ENCODE results near the gene PTPRR. TPM values are rescaled to one million over a fixed set of nuclear protein-coding genes. Genes with fewer than 3 reads are reported as not detected.
"Not testable (repeated sequence)": the region's sequence is repeated elsewhere in the genome, so short reads cannot be mapped to it uniquely, and the experiment has no call there.

The PTPRR gene
- total and polyA plus RNA-seq, 2 of the 4 experiments (the other 2 are of a cell fraction), result 0.18 to 0.21 TPM

GRCh38 chr12:70736351-70737133 lies 184.0 kb downstream of the PTPRR start:
- no peak overlapping the region for H3K4me2 ChIP-seq (ENCODE audit: low read depth, low read length)
- H4K8ac ChIP-seq (ENCODE audit: low read depth in 2 of 2, low read length in 2 of 2), result no peak overlapping the region
- H4K5ac ChIP-seq (ENCODE audit: low read depth, low read length), result no peak overlapping the region
- 18% methylated on average over 2 of the region's 8 CpGs; no CpG with 5 or more reads in 1 of the 2 experiments for WGBS, 2 experiments (ENCODE audit: extremely low coverage in 2 of 2, insufficient read length in 1 of 2)
- H3K56ac ChIP-seq (ENCODE audit: extremely low read depth, insufficient read depth, low read length), result no peak overlapping the region
- H4K91ac ChIP-seq (ENCODE audit: insufficient read depth, low read depth, low read length), result no peak overlapping the region
- H2AK9ac ChIP-seq (replicated peaks; ENCODE audit: low read depth, low read length, poor library complexity), result no peak overlapping the region
- no peak for ATAC-seq (ENCODE audit: low read depth)
- H3K36me3 ChIP-seq (ENCODE audit: control insufficient read depth, insufficient read depth, low read length), result no peaks in the 10 kb centered on the region
- POLR2A ChIA-PET (ENCODE audit: unreplicated experiment), result no interaction called here
- H3K23ac ChIP-seq (ENCODE audit: low read depth, low read length), result no peak overlapping the region
- no peak overlapping the region for H2BK15ac ChIP-seq (ENCODE audit: low read depth, low read length)
- no peak overlapping the region for H2AFZ ChIP-seq (replicated peaks; ENCODE audit: low read length, poor library complexity)
- in situ Hi-C loops (cut with MboI; ENCODE audit: low sequenced_read_pairs), result loop anchor here (25.0 kb wide), 1 partner anchor 651 kb away; no protein-coding TSS in a partner anchor
- dilution Hi-C loops (cut with HindIII; ENCODE audit: low sequenced_read_pairs, unreplicated experiment), result no loop called here
- no peaks in the 10 kb centered on the region for H3K79me1 ChIP-seq (ENCODE audit: low read depth in 1 of 2, low read length in 2 of 2)
- H3K4me3 ChIP-seq (ENCODE audit: insufficient read depth, low read depth, low read length), result no peak overlapping the region
- intact Hi-C loops (cut with micrococcal nuclease), result no loop called here
- no peaks in the 10 kb centered on the region for H3K9me3 ChIP-seq (ENCODE audit: control insufficient read depth, insufficient read depth, low read length)
- TF ChIP-seq ELK1 (IDR thresholded peaks at IDR 0.05; ENCODE audit: borderline replicate concordance, low read depth, low read length), result no peak
- TF ChIP-seq RAD21 (IDR thresholded peaks at IDR 0.05; ENCODE audit: low read length), result no peak
- no TSS peak for BruUV-seq (replicated peaks)
- CTCF ChIA-PET, result interaction anchor here (0.5 kb wide), 1 partner anchor 1482 kb away, joined by 3 read pairs; no protein-coding TSS in a partner anchor
- no peaks in the 10 kb centered on the region for H3K9me1 ChIP-seq (ENCODE audit: insufficient read depth, low read length)
- H3K4me1 ChIP-seq (ENCODE audit: control insufficient read depth, insufficient read depth, low read length), result no peaks in the 10 kb centered on the region
- no peak overlapping the region for H3K4ac ChIP-seq (ENCODE audit: low read depth, low read length)
- no peak overlapping the region for H2BK5ac ChIP-seq (ENCODE audit: low read depth, low read length, poor library complexity, severe bottlenecking)
- H3K9ac ChIP-seq (ENCODE audit: low read depth, low read length), result no peak overlapping the region
- no peak overlapping the region for H2BK20ac ChIP-seq (ENCODE audit: low read depth, low read length)
- H3K18ac ChIP-seq (ENCODE audit: low read depth, low read length), result no peak overlapping the region
- H2AK5ac ChIP-seq (ENCODE audit: low read depth, low read length), result no peak overlapping the region
- no peak overlapping the region for H2BK120ac ChIP-seq (ENCODE audit: low read depth, low read length)
- no peaks in the 10 kb centered on the region for H4K20me1 ChIP-seq (ENCODE audit: insufficient read depth, low read length)
- DNase-seq, result no peak
- no peak overlapping the region for H3K14ac ChIP-seq (replicated peaks; ENCODE audit: low read depth, low read length)
- no peaks in the 10 kb centered on the region for H3K27me3 ChIP-seq (ENCODE audit: control insufficient read depth, insufficient read depth, low read length)
- no peak overlapping the region for H3K27ac ChIP-seq (ENCODE audit: insufficient read depth, low read length)

GRCh38 chr12:70735197-70735596 lies 185.3 kb downstream of the PTPRR start:
- intact Hi-C loops (cut with micrococcal nuclease); H2BK120ac ChIP-seq (ENCODE audit: low read depth, low read length); H4K5ac ChIP-seq (ENCODE audit: low read depth, low read length); H3K27ac ChIP-seq (ENCODE audit: insufficient read depth, low read length); H3K23ac ChIP-seq (ENCODE audit: low read depth, low read length); H2AK9ac ChIP-seq (replicated peaks; ENCODE audit: low read depth, low read length, poor library complexity); H2BK5ac ChIP-seq (ENCODE audit: low read depth, low read length, poor library complexity, severe bottlenecking); H4K20me1 ChIP-seq (ENCODE audit: insufficient read depth, low read length); H4K8ac ChIP-seq (ENCODE audit: low read depth in 2 of 2, low read length in 2 of 2); H3K4ac ChIP-seq (ENCODE audit: low read depth, low read length); H3K4me1 ChIP-seq (ENCODE audit: control insufficient read depth, insufficient read depth, low read length); dilution Hi-C loops (cut with HindIII; ENCODE audit: low sequenced_read_pairs, unreplicated experiment); H2BK20ac ChIP-seq (ENCODE audit: low read depth, low read length); H2AFZ ChIP-seq (replicated peaks; ENCODE audit: low read length, poor library complexity); H3K36me3 ChIP-seq (ENCODE audit: control insufficient read depth, insufficient read depth, low read length); CTCF ChIA-PET; H3K9me3 ChIP-seq (ENCODE audit: control insufficient read depth, insufficient read depth, low read length); H3K4me3 ChIP-seq (ENCODE audit: insufficient read depth, low read depth, low read length); H3K27me3 ChIP-seq (ENCODE audit: control insufficient read depth, insufficient read depth, low read length); H3K14ac ChIP-seq (replicated peaks; ENCODE audit: low read depth, low read length); H4K91ac ChIP-seq (ENCODE audit: insufficient read depth, low read depth, low read length); H3K79me1 ChIP-seq (ENCODE audit: low read depth in 1 of 2, low read length in 2 of 2); H3K9ac ChIP-seq (ENCODE audit: low read depth, low read length); H3K4me2 ChIP-seq (ENCODE audit: low read depth, low read length); DNase-seq; ATAC-seq (ENCODE audit: low read depth); H3K18ac ChIP-seq (ENCODE audit: low read depth, low read length); H2BK15ac ChIP-seq (ENCODE audit: low read depth, low read length); BruUV-seq (replicated peaks); H3K56ac ChIP-seq (ENCODE audit: extremely low read depth, insufficient read depth, low read length); H3K9me1 ChIP-seq (ENCODE audit: insufficient read depth, low read length); POLR2A ChIA-PET (ENCODE audit: unreplicated experiment); H2AK5ac ChIP-seq (ENCODE audit: low read depth, low read length): not testable (repeated sequence)
- no CpG with 5 or more reads among the region's 3 CpGs for WGBS, 2 experiments (ENCODE audit: extremely low coverage in 2 of 2, insufficient read length in 1 of 2)
- in situ Hi-C loops (cut with MboI; ENCODE audit: low sequenced_read_pairs), result loop anchor here (25.0 kb wide), 1 partner anchor 652 kb away; no protein-coding TSS in a partner anchor

Measured in IMR-90 (cell line).